GM18873 (cell line): Measurements from ENCODE around the gene CCDC186.

Source experiments
- ATAC-seq: cut with Tn5 transposase; IDR thresholded peaks from one replicate; pipeline ENCODE4 v1.9.1; 2021; ENCODE audit warnings: mild to moderate bottlenecking, moderate library complexity, moderate number of reproducible peaks; ENCODE audit not compliant: unreplicated experiment, low FRiP score

CCDC186 gene

DNA sequence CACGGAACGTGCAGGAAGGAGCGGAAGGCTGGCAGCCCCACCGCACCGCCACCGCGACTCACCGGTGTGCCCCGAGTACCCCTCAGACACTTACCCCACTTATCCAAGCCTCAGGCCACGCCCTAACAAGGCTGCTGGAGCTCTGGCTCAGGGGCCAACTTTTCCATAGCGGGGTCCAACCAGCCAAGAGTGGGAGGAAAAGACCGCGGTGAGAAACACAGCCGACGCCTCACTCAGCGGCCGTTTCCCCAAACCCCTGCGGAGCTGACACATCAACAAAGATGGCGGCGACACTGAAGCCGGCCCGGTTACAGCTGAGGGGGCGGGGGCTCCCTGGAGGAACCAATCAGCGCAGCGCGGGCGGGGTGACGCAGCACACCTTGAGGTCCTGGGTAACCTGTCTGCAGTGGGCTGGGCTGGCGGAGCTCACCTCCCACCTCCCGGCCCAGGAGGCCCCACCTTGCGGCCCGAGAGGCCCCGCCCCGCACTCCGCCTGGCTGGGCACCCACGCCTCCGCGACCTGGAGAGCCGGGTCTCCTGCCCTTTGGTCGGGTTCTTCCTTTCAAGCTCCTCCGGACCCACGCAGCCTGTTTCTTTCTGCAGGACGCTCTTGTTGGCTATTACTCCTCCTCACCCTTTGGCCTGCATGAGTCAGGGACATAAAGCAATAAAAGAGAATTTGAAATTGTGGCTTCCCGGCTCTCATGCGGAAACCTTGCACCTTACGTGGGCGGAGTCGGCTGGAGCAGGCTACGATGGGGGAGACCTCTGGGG lies at the start of gene CCDC186:
CCDC186 (minus strand) TSS at position 283 of the 774 bp plus-strand sequence. CDS start 10,935 bp downstream, outside the sequence.
- peak; percentile 98 for ATAC-seq

DNA sequence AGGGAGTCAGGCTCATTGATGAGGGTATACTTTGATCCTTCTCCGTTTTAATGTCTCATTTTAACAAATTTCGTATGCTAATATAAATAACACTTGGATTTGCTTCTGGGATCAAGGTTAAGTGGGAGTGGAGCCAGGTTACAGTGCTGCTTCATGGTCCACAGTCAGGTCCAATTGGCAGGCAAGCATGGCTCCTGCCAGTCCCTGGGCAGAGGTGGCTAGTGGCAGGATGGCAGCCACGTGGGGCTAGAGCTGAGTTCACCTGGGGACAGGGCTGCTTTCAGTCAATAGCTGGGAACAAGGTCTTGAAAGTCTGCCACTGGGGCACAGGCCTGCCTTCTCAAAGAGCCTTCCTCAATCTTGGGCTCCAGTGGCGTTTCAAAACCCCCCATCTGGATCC lies 49.1 kb upstream of the CCDC186 start:
- no peak for ATAC-seq

DNA sequence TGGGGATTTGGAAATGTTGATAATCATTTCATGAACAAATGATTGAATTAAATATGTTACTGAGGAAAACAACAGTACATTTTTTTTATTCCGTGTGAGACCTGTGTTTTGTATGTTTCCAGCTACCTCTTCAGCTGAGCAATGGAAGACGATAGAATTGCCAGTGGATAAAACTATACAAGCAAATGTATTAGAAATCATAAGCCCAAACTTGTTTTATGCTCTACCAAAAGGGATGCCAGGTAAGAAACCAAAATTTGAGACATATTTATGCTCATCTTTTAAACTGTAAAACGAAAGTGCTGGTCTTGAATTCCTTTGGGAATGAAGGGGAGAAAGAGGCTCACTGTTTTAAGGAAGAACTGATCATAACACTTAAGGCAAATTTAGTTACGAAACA lies 47.2 kb upstream of the CCDC186 start:
- ATAC-seq: no peak

DNA sequence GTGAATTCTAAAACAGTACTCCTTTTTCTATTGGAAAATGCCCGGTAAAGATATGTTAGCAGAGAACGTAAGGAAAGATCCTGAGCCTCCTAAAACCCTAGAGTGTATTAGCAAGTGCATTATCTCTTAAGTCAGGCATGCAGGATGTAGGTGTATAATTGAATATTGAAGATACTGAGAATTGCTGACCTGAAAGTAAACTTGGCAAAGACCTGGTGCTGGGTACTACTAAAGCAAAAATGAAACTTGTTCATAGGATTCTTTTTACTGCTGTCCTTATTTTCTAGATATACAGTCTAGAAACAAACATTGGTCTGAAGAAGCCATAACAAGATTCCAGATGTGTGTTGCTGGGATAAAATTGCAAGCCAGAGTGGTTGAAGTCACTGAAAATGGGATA lies 46.3 kb upstream of the CCDC186 start:
- ATAC-seq: no peak

DNA sequence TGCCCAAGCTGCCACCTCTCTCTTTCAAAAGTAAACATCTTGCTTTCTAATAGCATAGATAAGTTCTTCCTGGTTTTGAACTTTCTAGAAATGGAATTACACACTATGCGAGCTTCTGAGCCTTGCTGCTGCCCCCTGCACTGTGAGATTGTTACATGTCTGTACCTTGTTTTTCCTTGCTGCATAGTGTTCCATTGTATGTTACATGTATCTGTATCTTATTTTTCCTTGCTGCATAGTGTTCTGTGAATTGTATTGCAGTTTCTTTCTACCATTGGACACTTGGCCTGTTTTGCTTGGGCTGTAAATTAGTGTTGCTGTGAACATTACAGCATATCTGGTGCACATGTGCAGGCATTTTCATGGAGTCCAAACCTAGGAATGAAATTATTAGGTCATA lies 41.0 kb upstream of the CCDC186 start:
- no peak for ATAC-seq

DNA sequence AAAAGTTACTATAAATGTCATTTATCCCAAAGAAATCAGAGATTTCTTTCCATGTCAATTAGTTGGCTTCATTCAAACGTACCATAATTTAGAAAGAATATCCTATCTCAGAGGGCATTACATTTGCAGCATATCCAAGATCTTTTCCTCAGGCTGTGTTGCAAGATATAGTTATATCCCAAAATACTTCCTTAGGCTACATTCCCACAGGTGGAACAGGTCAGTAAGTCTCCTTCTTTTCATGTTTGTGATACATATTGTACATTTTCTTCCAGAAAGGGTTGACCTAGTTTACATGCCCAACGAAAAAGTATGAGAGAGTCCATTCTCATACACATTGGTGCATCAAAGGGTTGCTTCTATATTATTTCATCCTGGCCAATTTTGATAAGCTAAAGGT lies 38.1 kb upstream of the CCDC186 start:
- ATAC-seq: no peak

DNA sequence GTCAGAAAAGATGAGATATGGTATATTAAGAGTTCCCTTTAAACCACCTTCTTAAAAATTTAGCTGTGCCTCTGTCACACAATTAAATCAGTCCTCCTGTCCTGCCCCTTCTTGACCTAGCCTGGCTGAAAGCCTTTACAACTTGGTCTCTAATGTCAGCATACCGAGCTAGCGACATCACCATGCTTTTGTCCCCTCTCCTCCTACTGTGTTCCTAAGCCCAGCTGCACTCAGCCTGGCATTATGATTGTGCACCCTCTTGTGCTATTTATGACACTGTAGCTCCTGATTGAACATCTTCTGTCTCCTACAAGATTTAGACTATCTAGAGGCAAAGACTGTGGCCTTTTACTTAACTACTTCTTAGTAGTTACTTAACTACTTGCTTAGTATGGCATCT lies 34.3 kb upstream of the CCDC186 start:
- no peak for ATAC-seq

- no peak for ATAC-seq
Measured at GRCh38 chr10:114207349-114207748, 33.3 kb upstream of the CCDC186 start.

DNA sequence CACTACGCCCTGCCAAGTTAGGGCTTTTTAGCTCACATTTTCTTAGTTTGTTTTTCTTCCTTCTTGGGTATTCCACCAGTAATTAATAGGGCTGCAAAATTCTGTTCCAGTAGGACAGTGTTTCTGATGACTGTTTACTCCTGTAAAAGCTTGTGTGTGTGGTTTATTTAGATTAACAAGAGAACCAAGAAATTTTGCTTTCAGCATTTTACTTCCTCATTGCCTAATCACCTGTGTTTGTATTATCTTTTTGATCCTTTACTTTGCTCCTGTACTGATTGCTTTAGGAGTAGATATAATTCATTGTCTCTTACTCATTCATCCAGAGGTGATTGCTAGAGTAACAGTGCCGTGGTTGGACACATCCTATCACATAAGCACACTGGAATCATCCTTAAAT lies 32.9 kb upstream of the CCDC186 start:
- ATAC-seq: no peak

- ATAC-seq: no peak
Measured at GRCh38 chr10:114202812-114203211, 28.8 kb upstream of the CCDC186 start.

DNA sequence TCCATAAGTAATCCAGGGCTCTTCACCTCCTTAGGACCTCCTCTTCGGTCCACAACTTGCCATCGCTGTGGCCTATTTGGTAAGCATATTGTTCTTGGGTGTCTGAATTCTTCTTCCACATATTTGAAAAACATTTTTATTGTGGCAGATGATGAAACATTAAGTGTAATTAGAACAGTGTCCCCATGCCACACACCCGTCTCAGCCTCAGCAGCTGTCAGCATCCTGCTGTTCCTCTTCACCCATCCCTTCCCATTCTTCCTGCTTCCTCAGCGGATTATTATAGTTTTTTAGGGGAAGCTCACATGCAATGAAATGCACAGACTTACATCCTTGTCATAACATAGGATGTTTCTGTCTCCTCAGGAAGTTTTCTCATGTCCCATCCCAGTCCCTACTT lies 25.2 kb upstream of the CCDC186 start:
- ATAC-seq: no peak

DNA sequence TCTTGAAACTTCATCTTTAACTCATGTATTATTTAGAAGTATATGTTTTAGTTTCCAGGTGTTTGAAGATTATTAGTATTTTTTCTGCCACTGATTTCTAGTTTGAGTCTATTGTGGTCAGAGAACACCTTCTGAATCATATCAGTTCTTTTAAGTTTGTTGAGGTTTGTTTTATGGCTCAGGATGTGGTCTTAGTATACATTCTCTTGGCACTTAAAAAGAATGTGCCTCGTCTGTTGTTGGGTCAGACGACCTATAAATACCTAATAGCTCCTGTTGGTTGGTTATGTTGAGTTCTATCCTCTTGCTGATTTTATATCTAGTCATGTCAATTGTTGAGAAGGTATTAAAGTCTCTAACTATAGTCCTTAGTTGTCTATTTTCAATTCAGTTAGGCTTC lies 21.1 kb upstream of the CCDC186 start:
- ATAC-seq: peak; percentile 75

DNA sequence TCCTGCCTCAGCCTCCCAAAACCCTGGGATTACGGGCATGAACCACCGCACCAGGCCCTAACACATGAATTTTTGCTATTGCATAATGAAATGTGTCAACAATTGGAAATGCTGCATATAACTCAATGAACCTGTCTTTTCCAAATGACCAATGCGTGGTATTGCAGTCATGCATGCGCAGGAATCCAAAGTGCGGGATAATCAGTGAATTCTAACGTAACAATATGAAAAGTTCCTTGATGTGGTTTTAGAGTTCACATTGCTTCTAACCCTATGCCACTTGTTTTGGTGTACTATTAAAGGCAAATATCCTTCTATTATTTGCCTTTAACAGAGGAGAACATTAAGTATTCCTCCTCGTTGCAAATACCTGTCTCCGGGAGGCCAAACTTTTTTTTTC lies 15.7 kb upstream of the CCDC186 start:
- no peak for ATAC-seq

DNA sequence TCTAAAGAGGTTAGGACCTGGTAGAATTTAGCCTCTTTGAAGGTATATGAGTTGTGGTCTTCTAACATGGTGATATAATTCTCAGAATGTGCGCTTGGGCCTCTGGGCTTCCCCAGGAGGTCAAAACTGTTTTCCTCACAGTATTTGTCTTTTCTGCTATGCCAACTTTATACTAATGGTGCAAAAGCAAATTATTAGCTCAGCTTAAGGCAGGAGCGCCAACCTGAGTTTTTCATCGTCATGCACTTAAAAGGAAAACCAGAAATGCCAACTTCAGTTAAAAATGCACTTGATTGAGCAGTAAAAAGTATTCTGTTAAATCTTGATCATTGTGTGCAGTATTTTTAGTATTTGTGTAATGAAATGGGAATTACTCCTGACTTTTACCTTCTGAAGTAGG lies 14.9 kb upstream of the CCDC186 start:
- no peak for ATAC-seq

- no peak for ATAC-seq
Measured at GRCh38 chr10:114188001-114188400, 14.0 kb upstream of the CCDC186 start.

DNA sequence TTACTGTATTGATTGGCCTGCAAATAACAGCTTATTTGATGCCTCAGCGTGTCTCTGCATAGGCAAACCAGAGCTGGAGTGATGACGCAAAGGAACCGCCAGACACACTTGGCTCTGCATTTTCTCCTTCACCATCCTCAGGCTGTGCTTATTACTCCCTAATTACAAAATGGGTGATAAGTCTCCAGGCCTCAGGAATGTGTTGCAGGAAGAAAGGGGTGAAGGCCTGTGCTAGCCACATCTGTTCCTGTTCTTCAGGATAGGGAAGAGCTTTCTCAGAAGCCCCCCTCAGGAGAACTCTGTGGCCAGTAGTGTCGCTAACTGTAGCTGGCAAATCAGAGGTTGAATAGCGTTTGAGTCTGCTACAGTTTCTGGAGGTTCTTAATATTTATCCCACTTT lies 10.3 kb upstream of the CCDC186 start:
- ATAC-seq: no peak

DNA sequence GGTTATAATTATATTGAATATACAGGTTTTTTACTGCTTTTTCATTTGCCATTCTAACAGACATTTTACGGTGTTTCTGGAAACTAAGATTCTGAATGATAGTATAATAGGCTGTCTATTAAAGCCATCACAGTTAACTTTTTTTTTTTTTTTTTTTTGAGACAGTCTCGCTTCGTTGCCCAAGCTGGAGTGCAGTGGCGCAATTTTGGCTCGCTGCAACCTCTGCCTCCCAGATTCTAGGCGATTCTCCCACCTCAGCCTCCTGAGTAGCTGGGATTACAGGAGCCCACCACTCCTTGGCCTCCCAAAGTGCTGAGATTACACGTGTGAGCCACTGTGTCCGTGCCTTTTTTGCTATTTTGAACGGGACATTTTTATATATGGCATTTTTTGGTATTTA lies 9.6 kb upstream of the CCDC186 start:
- ATAC-seq: no peak

DNA sequence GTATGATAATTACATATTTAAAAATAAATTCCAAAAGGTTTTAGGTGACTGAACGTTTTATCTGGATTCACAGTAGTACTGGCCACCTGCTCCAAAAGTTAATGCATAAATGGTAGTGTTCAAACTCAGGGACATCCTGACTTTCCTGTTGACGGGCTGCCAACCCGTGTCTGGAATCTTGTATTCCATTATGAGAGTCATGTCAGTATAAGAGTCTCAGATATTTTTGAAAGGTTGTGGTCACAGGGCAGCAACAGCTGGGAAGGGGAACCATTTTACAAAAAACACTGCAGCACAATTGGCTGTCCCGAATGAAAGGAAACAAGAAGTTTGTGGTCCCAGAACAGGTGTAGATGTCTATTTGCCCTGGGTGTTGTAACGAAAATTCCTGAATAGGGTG lies 8.0 kb upstream of the CCDC186 start:
- ATAC-seq: no peak

DNA sequence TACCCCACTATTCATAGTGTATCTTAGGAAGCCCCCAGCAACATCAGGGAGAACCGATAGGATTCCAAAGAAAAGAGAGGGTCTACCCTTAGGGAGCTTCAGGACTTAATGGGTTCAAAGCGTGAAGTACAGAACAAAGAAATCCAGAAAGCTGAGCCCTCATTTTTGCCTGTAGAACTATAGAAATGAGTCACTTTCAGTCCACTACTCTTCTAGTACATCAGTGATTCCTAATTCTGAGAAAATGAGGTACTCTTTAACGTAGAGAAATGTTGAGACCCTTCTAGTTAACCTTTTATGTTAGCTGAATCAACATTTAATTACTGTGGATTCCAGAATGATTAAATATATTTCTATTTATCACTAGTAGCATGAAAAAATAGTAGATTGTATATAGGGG lies 6.9 kb upstream of the CCDC186 start:
- no peak for ATAC-seq

DNA sequence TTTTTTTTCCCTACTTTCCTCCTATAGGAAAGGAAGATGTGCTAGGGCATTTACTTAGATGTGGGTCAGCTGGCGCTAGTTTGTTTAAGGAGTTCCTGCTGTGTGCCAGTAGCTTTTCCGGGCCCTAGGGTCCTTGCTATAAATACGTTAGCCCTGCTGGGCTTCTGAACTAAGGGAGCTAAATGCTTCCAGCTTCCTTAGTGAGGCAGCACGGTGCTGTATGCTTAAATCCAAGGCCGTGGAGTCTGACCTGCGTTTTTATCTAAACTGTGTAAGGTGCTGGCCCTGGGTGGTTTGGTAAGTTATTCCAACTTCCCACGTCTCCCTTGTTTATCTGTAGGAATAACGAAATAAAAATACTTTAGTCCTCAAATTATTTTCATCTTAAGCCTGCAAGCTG lies 5.7 kb upstream of the CCDC186 start:
- ATAC-seq: no peak

GRCh38 chr10:114179148-114179547 lies 5.1 kb upstream of the CCDC186 start, which contains the start of gene TDRD1:
Gene TDRD1 (plus strand): TSS chr10:114179353. CDS start chr10:114187832, 8,479 bp downstream.
- ATAC-seq: no peak

DNA sequence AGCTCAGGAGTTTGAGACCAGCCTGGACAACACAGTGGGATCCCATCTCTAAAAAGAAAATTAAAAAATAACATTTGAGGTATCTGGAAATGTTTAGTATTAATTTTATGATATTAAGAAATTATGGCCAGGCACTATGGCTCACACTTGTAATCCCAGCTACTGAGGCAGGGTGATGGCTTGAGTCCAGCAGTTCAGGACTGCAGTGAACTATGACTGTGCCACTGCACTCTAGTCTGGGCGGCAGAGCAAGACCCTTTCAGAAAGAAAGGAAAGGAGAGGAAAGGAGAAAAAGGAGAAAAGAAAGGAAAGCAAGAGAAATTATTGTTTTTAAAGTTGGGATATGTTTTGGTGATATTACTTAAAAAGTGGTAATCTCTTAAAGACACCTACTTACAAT lies 2.5 kb upstream of the CCDC186 start:
- ATAC-seq: no peak

GRCh38 chr10:114175667-114176066 lies 1.7 kb upstream of the CCDC186 start:
- ATAC-seq: no peak
